ENCODE data around the gene NR1H3.

GRCh38 chr11:47282462-47282861 lies 24.7 kb downstream of the NR1H3 start:
- TF ChIP-seq POLR2A (IDR thresholded peaks at IDR 0.05): no peak
- no peak for TF ChIP-seq CTCF (IDR thresholded peaks at IDR 0.05)
